SW480 (cell line): ENCODE measurements around the gene ADAMTSL1.

Experiments
- DNase-seq: peaks from one replicate; pipeline ENCODE4 v3.0.0-alpha.2; 2016; ENCODE audit warnings: low spot score

ADAMTSL1 gene

GRCh38 chr9:18741359-18741758, 267.4 kb downstream of the ADAMTSL1 start:
- no peak for DNase-seq

GRCh38 chr9:18741945-18742344, 268.0 kb downstream of the ADAMTSL1 start:
- no peak for DNase-seq

- no peak for DNase-seq
Measured at GRCh38 chr9:18743421-18743820, 269.5 kb downstream of the ADAMTSL1 start.

DNA sequence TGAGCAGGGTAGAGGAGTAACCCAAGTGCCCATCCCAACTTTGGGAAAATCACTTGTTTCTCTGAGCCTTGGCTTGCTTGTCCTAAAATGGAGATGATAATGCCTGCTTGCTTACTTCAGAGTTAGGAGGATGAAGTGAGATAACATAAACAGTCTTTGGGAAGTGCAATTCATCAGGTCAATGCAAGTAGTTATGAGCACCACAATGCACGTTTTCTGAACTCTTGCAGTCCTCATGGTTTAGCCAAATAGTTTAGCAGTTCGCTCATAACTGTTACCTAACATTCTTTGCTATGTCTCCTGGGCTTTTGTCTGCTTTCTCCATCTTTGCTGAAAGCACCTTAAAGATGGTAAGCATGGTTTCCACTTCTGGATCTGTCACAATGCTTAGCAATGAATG, 270.0 kb downstream of the ADAMTSL1 start:
- no peak for DNase-seq

GRCh38 chr9:18745710-18746109, 271.8 kb downstream of the ADAMTSL1 start:
- no peak for DNase-seq

DNA sequence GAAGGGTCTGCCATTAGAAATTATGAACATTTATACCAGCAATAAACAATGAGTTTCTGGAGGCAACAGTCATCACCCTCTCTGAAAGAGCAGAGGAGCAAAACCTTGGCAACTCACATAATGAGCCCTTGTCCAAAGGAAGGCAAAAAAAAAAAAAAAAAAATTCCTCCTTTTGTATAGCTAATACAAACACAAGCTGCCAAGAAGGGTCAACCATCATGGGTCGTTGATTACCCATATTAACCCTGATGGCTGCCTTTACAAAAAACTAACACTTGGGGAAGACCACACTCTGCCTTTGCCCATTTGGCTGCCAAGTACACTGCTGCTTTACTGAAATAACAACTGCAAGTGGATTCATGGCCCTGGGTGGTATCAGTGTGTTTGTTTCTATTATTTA, 272.7 kb downstream of the ADAMTSL1 start:
- DNase-seq = no peak

- no peak for DNase-seq
Measured at GRCh38 chr9:18747595-18747994, 273.6 kb downstream of the ADAMTSL1 start.

GRCh38 chr9:18748251-18748701, 274.3 kb downstream of the ADAMTSL1 start:
- DNase-seq = no peak

GRCh38 chr9:18749711-18750110, 275.8 kb downstream of the ADAMTSL1 start:
- DNase-seq = no peak

- DNase-seq = no peak
Measured at GRCh38 chr9:18753904-18754303, 280.0 kb downstream of the ADAMTSL1 start.

DNA sequence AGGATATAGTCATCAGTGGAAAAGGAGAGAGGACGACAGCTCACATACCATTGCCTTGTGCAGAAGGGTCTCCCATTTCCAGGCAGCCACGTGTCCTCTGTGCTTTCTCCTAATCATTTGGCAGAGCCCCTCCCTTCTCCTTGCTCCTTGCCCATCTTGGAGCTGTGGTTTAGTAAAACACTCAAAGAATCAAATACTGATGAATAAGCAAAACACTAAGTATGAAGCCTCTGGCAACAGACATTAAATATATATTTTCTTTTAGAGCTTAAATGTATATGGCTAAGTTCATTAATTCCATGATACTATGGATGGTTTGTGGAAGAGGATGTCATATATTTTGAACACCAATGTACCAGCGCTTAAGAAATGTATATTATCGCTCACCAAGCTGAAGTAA, 280.6 kb downstream of the ADAMTSL1 start:
- DNase-seq = no peak

- no peak for DNase-seq
Measured at GRCh38 chr9:18755263-18755662, 281.3 kb downstream of the ADAMTSL1 start.

DNA sequence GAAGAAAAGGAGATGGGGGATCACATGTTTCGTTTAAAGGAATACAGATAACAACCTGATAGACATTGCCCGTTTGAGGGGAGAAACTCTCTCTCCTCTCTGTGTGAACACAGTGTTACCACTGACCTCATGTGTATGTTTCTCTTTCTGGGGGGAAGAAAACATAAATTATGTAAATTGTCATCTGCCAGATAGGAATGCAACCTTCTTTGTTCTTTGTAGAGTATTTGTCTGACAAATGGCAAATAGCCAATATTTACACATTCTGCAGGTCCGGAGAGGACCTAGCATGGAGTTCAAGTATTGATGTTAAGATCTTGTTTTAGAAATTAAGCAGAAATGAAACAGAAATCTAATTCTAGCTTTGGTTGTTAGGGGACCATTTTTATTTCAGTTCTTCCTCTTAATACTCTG, 282.8 kb downstream of the ADAMTSL1 start:
- no peak for DNase-seq

DNA sequence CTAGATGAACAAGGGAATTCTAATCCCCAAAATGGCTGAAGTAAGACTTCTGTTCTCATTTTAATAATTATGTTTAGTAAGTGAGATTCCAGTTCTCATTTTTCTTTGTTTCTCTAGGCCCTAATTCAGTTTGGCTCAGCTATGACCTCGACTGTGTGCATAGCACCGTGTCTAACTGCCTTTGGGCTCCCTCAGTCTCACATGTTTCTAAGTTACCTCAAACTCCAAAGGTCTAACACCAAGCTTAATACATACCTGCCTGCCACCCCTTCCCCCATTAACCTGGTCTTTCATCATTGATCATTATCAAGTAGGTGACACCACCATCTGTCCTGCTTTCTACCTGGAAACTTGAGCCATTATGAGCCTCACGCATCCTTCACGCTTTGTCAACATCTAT, 285.9 kb downstream of the ADAMTSL1 start:
- no peak for DNase-seq

DNA sequence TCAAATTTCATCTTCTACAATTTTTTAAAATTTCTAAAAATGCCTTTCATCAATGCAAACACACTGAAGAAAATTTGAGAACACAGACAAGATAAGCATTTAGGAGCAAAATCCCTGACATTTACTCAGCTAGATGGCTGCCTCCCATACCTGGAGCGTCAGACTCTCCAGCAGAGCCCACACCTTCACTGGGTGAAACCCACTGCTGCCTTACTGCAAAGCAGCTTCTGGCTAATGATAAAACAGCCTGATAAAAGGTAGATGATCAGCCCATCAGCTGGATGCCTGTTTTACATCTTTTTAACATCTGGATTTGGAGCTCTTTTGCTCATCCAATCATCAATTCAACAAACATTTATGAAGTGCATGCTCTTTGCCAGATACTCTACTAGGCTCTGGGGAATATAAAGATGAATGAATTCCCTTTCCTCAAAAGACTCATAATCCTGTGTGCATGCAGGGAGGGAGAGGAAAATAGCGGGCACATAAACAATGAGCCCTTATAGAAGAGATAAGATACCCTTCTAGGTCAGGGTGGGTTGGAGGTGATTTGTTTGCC, 287.9 kb downstream of the ADAMTSL1 start:
- DNase-seq = no peak

DNA sequence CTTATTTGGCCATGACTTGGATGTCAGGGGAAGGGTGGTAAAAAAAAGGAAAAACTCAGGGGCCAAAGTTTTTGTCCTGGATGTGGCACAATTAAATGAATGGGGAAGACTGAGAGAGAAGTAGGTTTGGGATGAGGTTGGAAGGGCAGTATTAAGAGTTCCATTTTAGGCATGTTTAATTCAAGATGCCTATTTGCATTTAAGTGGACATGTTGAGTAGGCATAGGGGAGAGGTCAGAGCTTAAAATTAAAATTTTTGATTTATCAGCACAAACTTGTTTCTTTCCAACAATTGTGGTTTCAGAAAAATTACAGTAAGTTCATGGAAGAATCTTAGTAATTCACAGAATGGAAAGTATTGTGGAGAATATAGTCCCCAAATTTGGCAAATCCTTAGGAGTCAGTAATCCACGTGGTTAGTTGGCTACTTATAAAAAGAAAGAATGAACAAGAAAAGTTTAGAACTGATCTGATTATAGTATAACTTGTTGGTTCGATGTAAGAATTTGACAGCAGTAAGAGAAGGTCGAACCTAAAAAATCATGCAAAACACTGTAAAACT, 293.1 kb downstream of the ADAMTSL1 start:
- no peak for DNase-seq

- DNase-seq = no peak
Measured at GRCh38 chr9:18768951-18769622, 295.1 kb downstream of the ADAMTSL1 start.

- no peak for DNase-seq
Measured at GRCh38 chr9:18770131-18770908, 296.4 kb downstream of the ADAMTSL1 start.

GRCh38 chr9:18771011-18771410, 297.1 kb downstream of the ADAMTSL1 start:
- no peak for DNase-seq

DNA sequence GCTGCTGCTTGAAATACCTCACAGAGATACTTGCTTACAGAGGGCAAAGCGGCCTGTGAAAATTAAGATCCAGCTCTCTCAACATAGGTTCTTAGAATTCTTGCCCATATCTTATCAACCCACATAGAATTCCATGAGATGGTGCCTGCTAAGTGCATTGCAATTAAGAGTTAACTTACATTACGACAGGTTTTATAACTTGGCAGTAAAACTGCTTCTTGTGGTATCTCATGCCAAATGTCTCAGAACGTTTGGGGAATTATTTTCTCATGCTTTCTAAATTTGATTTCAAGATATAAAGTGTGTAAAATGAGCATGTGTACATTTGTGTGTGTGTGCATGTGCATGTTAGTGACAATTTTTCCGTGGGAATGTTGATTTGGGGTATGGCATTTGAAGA, 297.8 kb downstream of the ADAMTSL1 start:
- DNase-seq = no peak

GRCh38 chr9:18775241-18775640, 301.3 kb downstream of the ADAMTSL1 start:
- no peak for DNase-seq

- DNase-seq = no peak
Measured at GRCh38 chr9:18775930-18776329, 302.0 kb downstream of the ADAMTSL1 start.
